ENCODE results near the gene PDCL3. TPM values are rescaled to one million over a fixed set of nuclear protein-coding genes. Genes with fewer than 3 reads are reported as not detected.

Gene PDCL3
- total RNA-seq: 6.6 and 7.0 TPM in 2 replicates

DNA sequence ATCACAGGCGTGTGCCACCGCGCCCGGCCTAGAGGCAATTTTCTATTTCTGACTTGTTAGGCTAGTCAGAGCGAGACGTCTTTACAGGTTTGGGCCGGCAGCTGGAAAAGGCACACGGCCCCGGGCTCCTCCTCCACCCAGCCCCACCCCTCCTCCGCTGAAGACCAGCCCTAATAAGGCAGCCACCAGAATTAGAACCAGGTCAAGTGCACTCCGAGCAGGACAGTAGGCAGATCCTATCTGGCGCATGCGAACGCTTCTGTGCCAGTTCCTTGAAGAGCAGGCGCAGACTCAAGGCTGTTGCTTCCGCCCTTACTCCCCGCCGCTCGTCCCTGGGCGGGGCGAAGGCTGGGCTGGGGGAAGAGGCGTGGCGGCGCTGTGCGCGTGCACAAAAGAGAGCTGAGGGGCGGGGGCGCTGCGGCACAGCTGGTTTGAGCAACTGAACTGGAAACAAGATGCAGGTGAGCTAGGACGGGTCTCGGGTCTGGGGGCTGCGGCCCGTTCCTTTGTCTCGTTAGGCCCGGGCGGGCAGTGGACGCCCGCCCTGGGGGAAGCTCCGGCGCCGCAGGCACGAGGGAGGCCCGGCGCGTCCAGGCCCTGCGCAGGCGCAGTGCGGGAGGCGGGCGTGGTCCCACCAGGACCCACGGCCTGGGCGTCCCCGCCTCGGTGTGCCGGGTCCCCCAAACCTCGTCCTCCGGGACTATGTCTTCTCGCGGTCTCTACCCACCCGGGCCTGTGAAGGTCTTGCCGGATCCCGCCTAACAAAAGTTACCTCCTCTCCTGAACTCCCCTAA, at the start of gene PDCL3:
TSS of gene PDCL3 (plus strand) at position 381 of the 794 bp plus-strand sequence. CDS start at position 456, 75 bp downstream.

Other genes with a start within 250 kb of the PDCL3 start
- gene LONRF2, start 240.5 kb upstream of the PDCL3 start, total RNA-seq: under 0.01 TPM in 1 of 2 replicates, not detected in the other
- 7.9 and 8.1 TPM in 2 replicates for gene CHST10, start 145.3 kb upstream of the PDCL3 start, total RNA-seq
- gene NMS, start 92.5 kb upstream of the PDCL3 start, total RNA-seq: not detected in 2 replicates

All from cardiac atrium fibroblast (primary cell).